ENCODE data around the gene TRIM65.
"Not testable (repeated sequence)": the region's sequence is repeated elsewhere in the genome, so short reads cannot be mapped to it uniquely, and the experiment has no call there.

DNA sequence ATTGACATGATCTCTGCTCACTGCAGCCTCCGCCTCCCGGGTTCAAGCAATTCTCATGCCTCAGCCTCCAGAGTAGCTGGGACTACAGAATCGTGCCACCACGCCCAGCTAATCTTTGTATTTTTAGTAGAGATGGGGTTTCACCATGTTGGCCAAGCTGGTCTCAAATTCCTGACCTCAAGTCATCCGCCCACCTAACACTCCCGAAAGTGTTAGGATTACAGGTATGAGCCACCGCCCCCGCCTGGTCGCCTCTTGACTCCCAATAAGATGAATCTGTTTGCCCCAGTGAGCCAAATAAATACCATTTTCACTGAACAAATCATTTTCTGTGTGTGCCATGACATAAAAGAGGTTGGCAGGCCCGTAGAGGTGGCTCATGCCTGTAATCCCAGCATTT, 37.4 kb downstream of the TRIM65 start:
- TF ChIP-seq, protein P1, sequence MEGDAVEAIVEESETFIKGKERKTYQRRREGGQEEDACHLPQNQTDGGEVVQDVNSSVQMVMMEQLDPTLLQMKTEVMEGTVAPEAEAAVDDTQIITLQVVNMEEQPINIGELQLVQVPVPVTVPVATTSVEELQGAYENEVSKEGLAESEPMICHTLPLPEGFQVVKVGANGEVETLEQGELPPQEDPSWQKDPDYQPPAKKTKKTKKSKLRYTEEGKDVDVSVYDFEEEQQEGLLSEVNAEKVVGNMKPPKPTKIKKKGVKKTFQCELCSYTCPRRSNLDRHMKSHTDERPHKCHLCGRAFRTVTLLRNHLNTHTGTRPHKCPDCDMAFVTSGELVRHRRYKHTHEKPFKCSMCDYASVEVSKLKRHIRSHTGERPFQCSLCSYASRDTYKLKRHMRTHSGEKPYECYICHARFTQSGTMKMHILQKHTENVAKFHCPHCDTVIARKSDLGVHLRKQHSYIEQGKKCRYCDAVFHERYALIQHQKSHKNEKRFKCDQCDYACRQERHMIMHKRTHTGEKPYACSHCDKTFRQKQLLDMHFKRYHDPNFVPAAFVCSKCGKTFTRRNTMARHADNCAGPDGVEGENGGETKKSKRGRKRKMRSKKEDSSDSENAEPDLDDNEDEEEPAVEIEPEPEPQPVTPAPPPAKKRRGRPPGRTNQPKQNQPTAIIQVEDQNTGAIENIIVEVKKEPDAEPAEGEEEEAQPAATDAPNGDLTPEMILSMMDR (IDR thresholded peaks at IDR 0.05) = not testable (repeated sequence)
- TF ChIP-seq TCF7L2 (IDR thresholded peaks at IDR 0.05; ENCODE audit: low read depth, low read length); POLR2AphosphoS5 (IDR thresholded peaks at IDR 0.05; ENCODE audit: low read depth, low read length); SIN3A (IDR thresholded peaks at IDR 0.05; ENCODE audit: borderline replicate concordance, insufficient read depth, low read depth, low read length): not testable (repeated sequence)

All from Panc1 (cell line).